Measurements from ENCODE around the gene USH1G.

The USH1G gene

DNA sequence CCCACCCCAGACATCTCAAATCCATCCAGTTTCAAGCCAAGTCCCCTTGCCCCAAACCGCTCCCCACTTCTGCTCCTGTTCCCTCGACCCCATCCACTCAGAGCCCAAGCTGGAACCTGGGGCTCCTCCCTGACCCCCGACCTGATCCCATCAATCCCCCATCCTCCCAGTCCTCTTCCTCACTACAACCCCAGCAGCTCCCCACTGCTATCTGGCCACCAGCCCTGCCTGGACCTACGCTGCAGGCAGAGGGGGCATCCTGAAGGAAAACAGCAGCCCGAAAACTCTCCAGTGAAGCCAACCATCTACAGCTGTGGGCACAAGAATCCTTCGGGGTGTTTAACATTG is 54.2 kb downstream of the USH1G start:
- DNase-seq (ENCODE audit: extremely low read depth, low read depth), result no peak
- H3K4me3 ChIP-seq (replicated peaks; ENCODE audit: low read depth, low read length), result no peak overlapping the region
- no peak for TF ChIP-seq CTCF (IDR thresholded peaks at IDR 0.05; ENCODE audit: low read depth, low read length, missing control alignments)

DNA sequence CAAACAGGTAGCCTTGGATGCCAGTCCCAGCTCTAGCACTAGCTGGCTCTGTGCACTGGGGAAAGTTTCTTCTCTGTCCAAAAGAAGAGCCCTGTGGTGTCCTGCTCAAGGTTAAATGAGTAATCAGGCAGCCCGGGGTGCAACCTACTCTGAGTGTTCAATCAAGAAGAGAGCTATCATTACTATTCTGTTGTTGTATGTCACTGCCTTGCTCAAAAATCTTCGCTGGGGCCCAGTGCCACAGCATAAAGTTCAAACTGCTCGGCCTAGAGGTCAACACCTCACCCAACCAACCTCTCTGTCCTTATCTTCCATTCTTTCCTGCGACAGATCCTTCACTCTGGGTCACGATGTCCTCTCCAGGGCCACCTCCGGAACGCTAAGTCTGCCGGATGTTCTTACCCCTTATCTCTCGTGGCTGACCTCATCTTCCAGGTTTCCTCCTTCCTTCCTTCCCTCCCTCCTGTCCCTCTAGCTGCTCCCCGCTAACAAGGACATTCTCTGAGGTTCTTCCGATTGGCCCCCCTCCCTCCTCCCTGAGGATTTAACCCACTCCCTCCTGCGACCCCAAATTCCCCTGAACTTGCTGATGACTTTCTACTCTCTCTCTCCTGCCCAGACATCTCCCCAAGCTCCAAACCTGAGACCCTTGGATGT is 54.7 kb downstream of the USH1G start:
- TF ChIP-seq CTCF (IDR thresholded peaks at IDR 0.05; ENCODE audit: low read depth, low read length, missing control alignments), result no peak
- H3K4me3 ChIP-seq (replicated peaks; ENCODE audit: low read depth, low read length), result no peak overlapping the region
- no peak for DNase-seq (ENCODE audit: extremely low read depth, low read depth)

DNA sequence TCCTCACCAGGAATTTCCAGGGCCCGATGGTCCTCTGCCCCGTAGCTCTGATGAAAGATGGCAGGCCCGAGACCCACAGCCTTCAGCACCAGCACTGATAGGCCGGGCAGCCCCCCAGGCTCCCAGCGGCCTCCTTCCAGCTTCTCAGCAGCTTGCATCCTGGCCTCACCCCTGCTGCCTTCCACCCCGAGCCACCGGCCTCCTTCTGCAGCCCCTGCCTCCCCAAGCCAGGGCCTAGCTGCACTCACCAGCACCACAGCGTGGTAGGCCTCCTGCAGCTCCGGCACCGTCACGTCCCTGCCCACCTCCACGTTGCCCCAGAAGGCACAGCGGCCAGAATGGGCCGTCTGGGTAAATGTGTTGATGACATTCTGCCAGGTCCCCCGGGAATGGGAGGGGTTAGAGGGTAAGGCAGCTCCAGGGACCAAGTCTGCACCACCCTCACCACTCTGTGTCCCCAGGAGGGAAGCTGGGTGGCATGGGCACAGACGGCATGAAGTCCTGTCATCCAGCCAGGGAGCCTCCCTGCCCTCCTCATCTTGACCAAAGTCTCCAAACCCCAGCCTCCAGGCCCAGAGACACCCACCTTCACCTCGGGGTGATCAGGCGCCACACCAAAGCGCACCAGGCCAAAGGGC is 56.7 kb downstream of the USH1G start:
- H3K4me3 ChIP-seq (replicated peaks; ENCODE audit: low read depth, low read length), result no peak overlapping the region
- DNase-seq (ENCODE audit: extremely low read depth, low read depth), result no peak

More for the DNA sequence above, 56.7 kb downstream of the USH1G start:
- TF ChIP-seq CTCF (IDR thresholded peaks at IDR 0.05; ENCODE audit: low read depth, low read length, missing control alignments), result no peak
